Cardiac muscle cell (in vitro differentiated cells and primary cell): ENCODE results near the gene TGFBR3. TPM values are rescaled to one million over a fixed set of nuclear protein-coding genes. Genes with fewer than 3 reads are reported as not detected.

ENCODE experiments used
- DNase-seq, 2 donors: peaks; one replicate each; pipeline versions ENCODE4 v3.0.0 to v3.0.0-alpha.2; 2010 to 2017; ENCODE audit warnings: low read depth in 1 of 2, low spot score in 1 of 2
- H3K27ac ChIP-seq: fragments of 200-600 bp; sonication (generic); 2 replicates; pipeline ENCODE4 v1.5.1; 2016
- H3K27me3 ChIP-seq: fragments of 200-600 bp; sonication (generic); 2 replicates; pipeline ENCODE4 v1.6.0; 2016; ENCODE audit warnings: control low read depth
- H3K36me3 ChIP-seq: fragments of 200-600 bp; sonication (generic); 2 replicates; pipeline ENCODE4 v1.5.1; 2016; ENCODE audit warnings: control low read depth
- H3K4me1 ChIP-seq: fragments of 200-600 bp; sonication (generic); 2 replicates; pipeline ENCODE4 v1.8.1; 2017; ENCODE audit warnings: low read depth, mild to moderate bottlenecking, mixed run types
- H3K4me3 ChIP-seq: fragments of 200-600 bp; sonication (generic); 2 replicates; pipeline ENCODE4 v1.5.1; 2016; ENCODE audit warnings: mild to moderate bottlenecking
- H3K9me3 ChIP-seq: fragments of 200-600 bp; sonication (generic); 2 replicates; pipeline ENCODE4 v1.5.1; 2017; ENCODE audit warnings: low read depth, mild to moderate bottlenecking, control low read depth
- CTCF ChIP-seq: IDR thresholded peaks from 2 replicates; pipeline ENCODE4 v1.5.1; 2012; ENCODE audit warnings: low read depth, mild to moderate bottlenecking, low read length
- polyA plus RNA-seq: library from polyadenylated mRNA; unstranded; fragments of >200 nt; fragmentation: Nextera tagmentation; extraction: Ambion mirVana; gene quantifications from 2 replicates; pipeline ENCODE4 v1.2.1, GENCODE V29; 2016
- total RNA-seq: library from RNA; depleted of rRNA; stranded (reverse); fragments of >200 nt; gene quantifications from 2 replicates; pipeline ENCODE4 v1.2.3, GENCODE V29; 2016

The TGFBR3 gene
- total and polyA plus RNA-seq, 2 experiments from 2014 or later, result 10.3 to 11.8 TPM

GRCh38 chr1:91801496-91802115, 84.3 kb downstream of the TGFBR3 start:
- Histone ChIP-seq H3K27me3 (no peaks in the 10 kb centered on the region), H3K27ac (no peak overlapping the region), H3K4me3 (no peak overlapping the region), H3K9me3 (no peaks in the 10 kb centered on the region), H3K4me1 (peaks cover 15% of the 10 kb centered on the region), H3K36me3 (no peaks in the 10 kb centered on the region)
- TF ChIP-seq CTCF, result no peak
- peak in 1 of 2 donors; percentile 51 for DNase-seq

- no peaks in the 10 kb centered on the region for H3K9me3 ChIP-seq
- H3K4me3 ChIP-seq, result no peak overlapping the region
- TF ChIP-seq CTCF, result no peak
- no peaks in the 10 kb centered on the region for H3K36me3 ChIP-seq
- DNase-seq, result no peak
- peaks cover 15% of the 10 kb centered on the region for H3K4me1 ChIP-seq
- peak overlapping the region; percentile 68 for H3K27ac ChIP-seq
- no peaks in the 10 kb centered on the region for H3K27me3 ChIP-seq
Observed at GRCh38 chr1:91799863-91800262, 86.1 kb downstream of the TGFBR3 start.

- Histone ChIP-seq H3K4me3 (no peak overlapping the region), H3K36me3 (no peaks in the 10 kb centered on the region), H3K4me1 (peaks cover 15% of the 10 kb centered on the region), H3K27ac (peak overlapping the region; percentile 68), H3K27me3 (no peaks in the 10 kb centered on the region), H3K9me3 (no peaks in the 10 kb centered on the region)
- TF ChIP-seq CTCF, result no peak
- DNase-seq, result peak in 1 of 2 donors; percentile 23
Observed at GRCh38 chr1:91799159-91799558, 86.8 kb downstream of the TGFBR3 start.

- H3K27me3 ChIP-seq, result no peaks in the 10 kb centered on the region
- H3K36me3 ChIP-seq, result no peaks in the 10 kb centered on the region
- TF ChIP-seq CTCF, result no peak
- H3K4me3 ChIP-seq, result no peak overlapping the region
- H3K4me1 ChIP-seq, result peaks cover 15% of the 10 kb centered on the region
- DNase-seq, result peak in 1 of 2 donors; percentile 56
- H3K27ac ChIP-seq, result peak overlapping the region; percentile 68
- no peaks in the 10 kb centered on the region for H3K9me3 ChIP-seq
Observed at GRCh38 chr1:91798740-91799139, 87.2 kb downstream of the TGFBR3 start.

GRCh38 chr1:91798241-91798648, 87.7 kb downstream of the TGFBR3 start:
- peak in 1 of 2 donors; percentile 75 for DNase-seq
- TF ChIP-seq CTCF, result no peak
- H3K27ac ChIP-seq, result no peak overlapping the region
- H3K27me3 ChIP-seq, result no peaks in the 10 kb centered on the region
- H3K4me1 ChIP-seq, result peaks cover 15% of the 10 kb centered on the region
- no peaks in the 10 kb centered on the region for H3K9me3 ChIP-seq
- H3K36me3 ChIP-seq, result no peaks in the 10 kb centered on the region
- no peak overlapping the region for H3K4me3 ChIP-seq
